Brain microvascular endothelial cell (primary cell): ENCODE results near the gene TWNK.

Experiments used
- DNase-seq: peaks from one replicate; pipeline ENCODE4 v3.0.0-alpha.2; 2020
- H3K27ac ChIP-seq: fragments of 250-450 bp; sonication (Bioruptor Pico); 2 replicates; pipeline ENCODE4 v1.5.1; 2020; ENCODE audit warnings: mild to moderate bottlenecking, moderate library complexity
- H3K27me3 ChIP-seq: fragments of 250-450 bp; sonication (Bioruptor Pico); replicated peaks from 2 replicates; pipeline ENCODE4 v1.5.1; 2020; ENCODE audit warnings: mild to moderate bottlenecking
- H3K36me3 ChIP-seq: fragments of 250-450 bp; sonication (Bioruptor Pico); replicated peaks from 2 replicates; pipeline ENCODE4 v1.5.1; 2020; ENCODE audit warnings: mild to moderate bottlenecking
- H3K4me3 ChIP-seq: 2 replicates; pipeline ENCODE4 v1.5.1; 2011; ENCODE audit warnings: low read depth, mild to moderate bottlenecking, control low read depth, low read length, moderate library complexity
- CTCF ChIP-seq: IDR thresholded peaks from 2 replicates; pipeline ENCODE4 v1.5.1; 2011; ENCODE audit warnings: low read depth, mild to moderate bottlenecking, moderate library complexity, low read length, control low read depth, inconsistent platforms; ENCODE audit errors: missing control alignments
- in situ Hi-C: cut with HindIII; loops from 2 replicates; pipeline ENCODE4 v1.10.0; 2017; ENCODE audit warnings: low sequenced_read_pairs, low pct_ligation_motif_present

TWNK gene

GRCh38 chr10:100982916-100983830 lies 4.2 kb upstream of the TWNK start:
- Histone ChIP-seq H3K36me3 (peaks cover 7% of the 10 kb centered on the region), H3K27ac (no peak overlapping the region), H3K4me3 (no peak overlapping the region), H3K27me3 (no peaks in the 10 kb centered on the region)
- in situ Hi-C loops, result no loop called here
- no peak for TF ChIP-seq CTCF
- DNase-seq, result no peak

- TF ChIP-seq CTCF, result no peak
- no peak overlapping the region for H3K27ac ChIP-seq
- no peak for DNase-seq
- no peak overlapping the region for H3K4me3 ChIP-seq
- no peaks in the 10 kb centered on the region for H3K27me3 ChIP-seq
- peaks cover 7% of the 10 kb centered on the region for H3K36me3 ChIP-seq
- in situ Hi-C loops, result no loop called here
Measured at GRCh38 chr10:100983868-100984671, 3.3 kb upstream of the TWNK start.

GRCh38 chr10:100984672-100985177 lies 2.6 kb upstream of the TWNK start:
- Histone ChIP-seq H3K27ac (no peak overlapping the region), H3K4me3 (no peak overlapping the region), H3K36me3 (peaks cover 14% of the 10 kb centered on the region), H3K27me3 (no peaks in the 10 kb centered on the region)
- in situ Hi-C loops, result no loop called here
- no peak for DNase-seq
- no peak for TF ChIP-seq CTCF

GRCh38 chr10:100985336-100985735 lies 2.0 kb upstream of the TWNK start:
- Histone ChIP-seq H3K4me3 (no peak overlapping the region), H3K36me3 (peaks cover 15% of the 10 kb centered on the region), H3K27me3 (no peaks in the 10 kb centered on the region), H3K27ac (no peak overlapping the region)
- DNase-seq, result no peak
- in situ Hi-C loops, result no loop called here
- no peak for TF ChIP-seq CTCF

- no peak for TF ChIP-seq CTCF
- H3K27me3 ChIP-seq, result no peaks in the 10 kb centered on the region
- no peak for DNase-seq
- in situ Hi-C loops, result no loop called here
- H3K36me3 ChIP-seq, result peaks cover 19% of the 10 kb centered on the region
- peak overlapping the region; percentile 52 for H3K27ac ChIP-seq
- H3K4me3 ChIP-seq, result peak overlapping the region; percentile 98
Measured at GRCh38 chr10:100986623-100986951, 756 bp upstream of the TWNK start.
